ENCODE results near the gene AKAP6.

DNA sequence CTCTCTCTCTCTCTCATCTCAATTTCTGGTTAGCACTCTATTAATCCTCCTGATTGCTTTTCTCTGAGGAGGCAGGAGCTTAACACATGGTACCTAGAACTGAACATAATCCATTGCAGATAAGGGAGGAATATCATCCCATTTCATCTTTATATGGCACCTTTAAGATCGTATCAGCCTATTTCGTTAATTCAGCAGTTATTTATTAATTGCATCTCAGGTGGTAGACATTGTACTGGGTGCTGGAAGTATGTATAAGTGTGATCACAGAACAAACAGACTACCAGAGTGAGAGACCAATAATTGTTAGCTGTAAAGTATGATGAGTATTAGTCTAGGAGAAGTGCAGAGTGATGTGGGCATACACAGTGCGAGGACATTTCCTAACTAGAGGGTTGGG lies 39.0 kb downstream of the AKAP6 start:
- no peak for TF ChIP-seq CTCF (IDR thresholded peaks at IDR 0.05; ENCODE audit: low read depth, low read length, poor library complexity, severe bottlenecking)
- TF ChIP-seq EZH2phosphoT487 (IDR thresholded peaks at IDR 0.05; ENCODE audit: borderline replicate concordance, low read length): no peak
